ENCODE results near the gene BMPER.

The BMPER gene

GRCh38 chr7:33905389-33906032 lies at the start of gene BMPER:
Gene BMPER (plus strand): TSS chr7:33905539. CDS start chr7:33905614, 75 bp downstream.
- no peak for DNase-seq (ENCODE audit: low read depth in 1 of 2, low spot score in 1 of 2)

GRCh38 chr7:33861947-33862346 lies 43.4 kb upstream of the BMPER start:
- no peak for DNase-seq (ENCODE audit: low read depth in 1 of 2, low spot score in 1 of 2)

- DNase-seq (ENCODE audit: low read depth in 1 of 2, low spot score in 1 of 2) = no peak
These were observed 42.2 kb upstream of the BMPER start for GRCh38 chr7:33862946-33863814.

- DNase-seq (ENCODE audit: low read depth in 1 of 2, low spot score in 1 of 2) = no peak
These were observed 37.2 kb upstream of the BMPER start for GRCh38 chr7:33868166-33868565.

- no peak for DNase-seq (ENCODE audit: low read depth in 1 of 2, low spot score in 1 of 2)
These were observed 36.2 kb upstream of the BMPER start for GRCh38 chr7:33869176-33869575.

- no peak for DNase-seq (ENCODE audit: low read depth in 1 of 2, low spot score in 1 of 2)
These were observed 35.2 kb upstream of the BMPER start for GRCh38 chr7:33870120-33870519.

- DNase-seq (ENCODE audit: low read depth in 1 of 2, low spot score in 1 of 2) = no peak
These were observed 32.5 kb upstream of the BMPER start for GRCh38 chr7:33872870-33873269.

GRCh38 chr7:33873518-33873917 lies 31.8 kb upstream of the BMPER start:
- DNase-seq (ENCODE audit: low read depth in 1 of 2, low spot score in 1 of 2) = no peak

GRCh38 chr7:33873981-33874750 lies 31.2 kb upstream of the BMPER start:
- no peak for DNase-seq (ENCODE audit: low read depth in 1 of 2, low spot score in 1 of 2)

GRCh38 chr7:33874943-33875342 lies 30.4 kb upstream of the BMPER start:
- no peak for DNase-seq (ENCODE audit: low read depth in 1 of 2, low spot score in 1 of 2)

GRCh38 chr7:33876596-33877274 lies 28.6 kb upstream of the BMPER start:
- no peak for DNase-seq (ENCODE audit: low read depth in 1 of 2, low spot score in 1 of 2)

GRCh38 chr7:33880787-33881186 lies 24.6 kb upstream of the BMPER start:
- no peak for DNase-seq (ENCODE audit: low read depth in 1 of 2, low spot score in 1 of 2)

GRCh38 chr7:33881316-33881715 lies 24.0 kb upstream of the BMPER start:
- no peak for DNase-seq (ENCODE audit: low read depth in 1 of 2, low spot score in 1 of 2)

GRCh38 chr7:33882040-33882837 lies 23.1 kb upstream of the BMPER start:
- DNase-seq (ENCODE audit: low read depth in 1 of 2, low spot score in 1 of 2) = no peak

GRCh38 chr7:33882950-33883670 lies 22.2 kb upstream of the BMPER start:
- DNase-seq (ENCODE audit: low read depth in 1 of 2, low spot score in 1 of 2) = no peak

GRCh38 chr7:33883671-33883965 lies 21.7 kb upstream of the BMPER start:
- DNase-seq (ENCODE audit: low read depth in 1 of 2, low spot score in 1 of 2) = no peak

GRCh38 chr7:33885290-33886148 lies 19.8 kb upstream of the BMPER start:
- no peak for DNase-seq (ENCODE audit: low read depth in 1 of 2, low spot score in 1 of 2)

- no peak for DNase-seq (ENCODE audit: low read depth in 1 of 2, low spot score in 1 of 2)
These were observed 19.2 kb upstream of the BMPER start for GRCh38 chr7:33886149-33886623.
